CD4-positive, alpha-beta T cell treated with Interleukin-15 for 1 hour (primary cell): ENCODE data around the gene MSTN.

Experiments
- DNase-seq: peaks from one replicate; pipeline ENCODE4 v3.0.0-alpha.2; 2020

MSTN gene

DNA sequence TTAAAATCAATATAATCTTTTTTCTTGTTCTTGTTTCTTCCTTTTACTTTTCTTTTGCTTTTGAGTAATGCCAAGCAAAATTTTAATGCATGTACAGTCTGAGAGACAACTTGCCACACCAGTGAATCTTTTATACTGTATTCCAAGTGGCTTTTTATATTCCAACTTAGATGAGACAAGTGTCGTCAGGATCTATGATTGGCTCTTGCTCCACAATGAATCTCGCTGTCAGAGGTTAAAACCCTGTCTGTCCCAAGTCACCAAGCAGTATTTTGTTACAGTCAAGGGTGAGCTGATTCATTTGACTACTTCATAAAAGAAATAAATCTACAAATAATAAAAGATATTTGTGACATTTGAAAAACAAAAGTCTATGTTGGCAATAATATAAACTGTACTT is at the start of gene MSTN:
Gene MSTN (minus strand): TSS at position 129 of the 400 bp plus-strand sequence. CDS start 133 bp downstream, outside the sequence.
- DNase-seq: no peak

DNA sequence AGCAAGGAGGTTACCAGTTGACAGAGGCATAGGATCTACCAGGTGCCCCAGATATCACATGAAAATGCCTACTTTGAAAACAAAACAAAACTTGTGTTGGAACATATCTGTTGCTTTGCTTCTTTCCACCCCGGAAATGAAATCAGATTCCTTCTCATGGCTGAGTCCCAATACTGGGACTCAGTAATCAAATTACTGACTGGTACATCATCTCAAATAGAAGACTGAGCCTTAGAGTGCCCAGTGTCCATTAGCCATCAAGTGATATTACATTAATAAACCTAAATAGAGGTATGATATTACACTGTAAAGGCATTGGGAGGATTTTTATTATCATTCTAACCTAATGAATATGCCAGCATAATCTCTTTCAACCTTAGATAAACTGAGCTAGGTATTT is 48.6 kb upstream of the MSTN start:
- no peak for DNase-seq

DNA sequence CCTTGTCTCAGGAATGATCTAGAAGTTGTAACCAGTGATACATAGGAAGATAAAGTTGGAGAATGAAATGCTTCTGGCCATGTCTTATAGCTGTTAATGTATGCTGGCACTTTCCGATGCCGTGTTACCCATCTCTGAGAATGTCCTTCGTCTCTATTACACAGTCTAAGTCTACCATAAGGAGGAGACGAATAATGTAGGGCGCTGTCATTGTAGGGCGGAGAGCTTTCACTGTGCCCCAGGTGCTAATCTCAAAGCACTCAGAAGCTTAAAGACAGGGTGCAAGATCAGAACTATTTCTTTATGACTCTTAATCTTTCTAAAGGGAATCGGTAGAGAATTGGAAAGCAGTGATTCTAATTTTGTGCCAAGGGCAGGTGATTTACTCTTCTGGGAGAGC is 48.2 kb upstream of the MSTN start:
- DNase-seq: no peak

DNA sequence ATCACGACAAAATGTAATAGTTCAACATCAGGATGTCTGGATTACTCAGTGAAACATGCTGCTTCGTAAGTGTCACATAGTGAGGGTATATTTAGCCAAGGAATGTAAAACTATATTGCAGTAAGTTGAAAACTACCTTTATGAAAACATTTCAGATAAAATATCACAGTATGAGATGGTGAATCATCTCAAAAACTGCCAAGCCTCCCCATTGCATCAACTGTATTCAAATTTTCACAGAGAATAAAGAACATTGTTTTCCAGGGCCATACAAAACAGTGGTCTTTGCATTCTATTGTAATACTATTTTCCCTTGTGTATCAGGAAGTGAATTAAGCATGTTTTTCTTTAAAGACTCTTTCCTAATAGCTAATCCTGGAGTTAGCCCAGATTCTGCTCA is 47.6 kb upstream of the MSTN start:
- DNase-seq: no peak

DNA sequence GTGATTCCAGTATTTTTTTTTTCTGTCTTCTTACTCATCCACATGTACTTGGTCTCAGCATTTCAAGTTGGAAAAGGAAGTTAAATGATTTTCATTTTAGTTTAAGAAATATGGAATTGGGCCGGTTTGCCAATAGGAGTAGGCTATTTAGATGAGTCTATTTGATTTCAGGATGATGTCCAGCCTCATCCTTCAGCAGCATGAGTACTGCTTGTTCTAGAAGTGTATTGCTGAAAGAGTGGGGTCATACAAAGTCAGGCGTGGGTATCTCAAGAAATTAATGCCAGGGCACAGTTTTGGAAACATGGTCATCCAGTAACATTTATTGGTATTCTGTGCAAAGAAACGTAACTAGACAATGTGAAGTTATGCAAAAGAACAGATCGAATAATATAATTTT is 44.9 kb upstream of the MSTN start:
- DNase-seq: no peak

DNA sequence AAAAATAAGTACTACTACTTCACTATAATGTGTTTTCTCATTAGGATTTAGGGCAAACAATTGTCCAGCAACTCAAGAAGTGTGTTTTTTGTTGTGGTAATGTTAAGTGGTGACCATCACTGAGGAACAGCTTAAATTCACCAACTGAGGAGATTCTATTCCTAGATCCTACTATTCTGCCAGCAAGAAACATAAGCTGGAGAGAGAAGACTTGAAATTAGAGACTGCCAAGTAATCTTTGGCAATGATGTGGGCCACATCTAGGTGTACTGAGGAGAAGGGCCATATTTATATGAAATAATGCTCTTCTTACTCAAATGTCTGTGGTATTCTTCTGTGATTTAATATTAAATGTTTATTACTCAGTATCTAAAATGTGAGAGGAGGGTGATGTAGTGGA is 44.3 kb upstream of the MSTN start:
- DNase-seq: no peak

DNA sequence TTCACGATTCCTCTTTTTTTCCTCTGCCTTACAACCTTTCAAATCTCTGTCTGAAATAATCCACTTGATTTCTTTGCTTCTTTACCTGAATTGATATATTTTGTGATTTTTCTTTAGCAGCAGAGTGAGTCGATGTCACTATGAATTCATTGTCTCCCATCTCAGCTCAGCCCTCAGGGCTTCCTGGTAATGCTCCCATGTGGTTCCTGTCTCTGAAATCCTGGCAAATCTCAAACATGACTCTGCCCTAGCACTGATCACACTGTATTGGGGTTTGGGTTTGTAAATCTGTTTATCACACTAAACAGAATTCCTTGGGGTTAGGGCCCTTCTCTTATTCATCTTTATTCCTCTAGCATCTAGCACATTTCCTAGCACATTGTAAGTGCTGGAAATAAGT is 43.0 kb upstream of the MSTN start:
- no peak for DNase-seq

DNA sequence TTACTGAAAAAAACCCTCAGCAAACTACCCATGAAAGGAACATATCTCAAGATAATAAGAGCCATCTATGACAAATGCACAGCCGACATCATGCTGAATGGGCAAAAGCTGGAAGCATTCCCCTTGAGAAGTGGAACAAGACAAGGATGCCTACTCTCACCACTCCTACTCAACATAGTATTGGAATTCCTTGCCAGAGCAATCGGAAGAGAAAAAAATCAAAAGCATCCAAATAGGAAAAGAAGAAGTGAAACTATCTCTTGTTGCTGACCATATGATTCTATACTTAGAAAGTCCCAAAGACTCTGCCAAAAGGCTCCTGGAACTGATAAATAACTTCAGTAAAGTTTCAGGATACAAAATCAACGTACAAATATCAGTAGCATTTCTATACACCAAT is 40.6 kb upstream of the MSTN start:
- no peak for DNase-seq

DNA sequence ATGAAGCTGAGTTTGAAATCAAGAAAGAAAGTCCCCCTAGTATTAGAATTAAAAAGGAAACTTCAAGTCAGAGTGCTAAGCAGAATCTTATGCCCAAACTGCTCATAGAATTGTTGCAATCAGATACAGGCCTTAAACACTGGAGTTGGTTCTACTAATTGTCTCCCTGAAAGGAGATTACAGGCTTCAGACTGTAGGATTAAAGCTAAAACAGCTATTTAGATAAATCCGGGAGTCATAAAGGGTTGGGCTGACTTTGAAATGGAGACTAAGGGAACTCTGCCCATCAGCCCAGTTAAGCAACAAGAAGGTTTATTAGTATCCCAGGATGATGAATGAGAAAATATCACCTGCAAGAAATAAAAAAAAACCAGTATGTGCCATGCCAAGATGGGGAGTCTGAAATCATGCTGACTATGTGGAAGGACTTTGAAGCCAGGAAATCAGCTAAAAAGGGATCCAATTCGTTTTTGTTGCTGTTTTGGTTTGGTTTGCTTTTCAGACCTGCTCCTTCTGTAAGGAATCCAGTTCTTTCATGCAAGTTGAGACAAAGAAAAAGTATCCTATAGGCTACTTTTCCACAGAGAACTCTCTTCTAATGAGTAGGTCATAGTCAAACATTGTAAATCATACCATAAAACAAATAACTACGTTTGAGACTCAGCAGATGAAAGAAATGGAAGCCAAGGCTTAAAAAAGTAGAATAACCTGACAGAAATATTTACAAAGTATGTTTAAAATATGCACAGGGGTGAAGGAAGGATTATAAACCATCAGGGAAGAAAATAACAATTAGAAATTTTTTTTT is 37.6 kb upstream of the MSTN start:
- DNase-seq: no peak

DNA sequence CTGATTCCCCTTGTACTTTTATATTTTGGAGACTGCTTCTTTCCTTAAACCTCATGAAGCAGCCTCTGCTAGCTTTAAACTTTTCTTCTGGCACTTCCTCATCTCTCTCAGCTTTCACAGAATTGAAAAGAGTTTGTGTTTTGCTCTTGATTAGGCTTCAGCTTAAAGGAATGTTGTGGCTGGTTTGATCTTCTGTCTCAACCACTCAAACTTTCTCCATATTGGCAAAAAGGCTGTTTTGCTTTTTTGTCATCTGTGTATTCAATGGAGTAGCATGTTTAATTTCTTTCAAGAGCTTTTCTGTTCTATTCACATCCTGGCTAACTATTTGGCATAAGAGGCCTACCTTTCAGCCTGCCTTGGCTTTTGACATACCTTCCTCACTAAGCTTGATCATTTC is 36.3 kb upstream of the MSTN start:
- DNase-seq: no peak

DNA sequence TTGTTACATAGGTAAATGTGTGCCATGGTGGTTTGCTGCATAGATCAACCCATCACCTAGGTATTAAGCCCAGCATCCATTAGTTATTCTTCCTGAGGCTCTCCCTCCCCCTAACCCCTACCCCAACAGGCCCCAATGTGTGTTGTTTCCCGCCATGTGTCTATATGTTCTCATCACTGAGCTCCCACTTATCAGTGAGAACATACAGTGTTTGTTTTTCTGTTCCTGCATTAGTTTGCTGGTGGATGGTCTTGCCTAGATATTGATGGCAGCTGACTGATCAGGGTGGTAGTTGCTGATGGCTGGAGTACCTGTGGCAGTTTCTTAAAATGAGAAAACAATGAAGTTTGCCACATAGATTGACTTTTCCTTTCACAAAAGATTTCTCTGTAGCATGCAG is 34.6 kb upstream of the MSTN start:
- DNase-seq: no peak

DNA sequence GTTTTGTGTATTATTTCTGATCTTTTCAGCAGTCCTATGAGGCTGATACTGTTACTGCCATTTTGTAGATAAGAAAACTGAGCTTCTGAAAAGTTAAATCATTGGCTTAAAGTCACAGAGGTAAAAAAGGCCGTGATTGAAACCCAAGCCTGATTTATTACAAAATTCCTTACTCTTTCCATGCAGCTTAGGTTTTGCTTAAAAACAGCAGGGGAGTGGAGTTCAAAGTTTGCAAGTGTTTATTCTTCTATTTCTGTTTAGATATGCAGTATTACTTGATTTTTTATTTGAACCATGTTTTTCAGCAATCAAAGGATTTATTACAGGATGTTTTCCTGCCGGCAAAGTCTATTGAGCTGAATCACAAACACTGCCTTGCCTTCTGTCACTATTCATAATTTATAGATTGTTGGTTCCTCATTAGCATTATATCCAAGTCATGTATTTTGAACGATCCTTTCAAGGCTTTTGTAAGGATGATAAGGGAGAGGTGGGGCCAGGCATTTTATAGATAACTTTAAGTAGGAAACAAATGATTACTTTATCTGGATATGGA is 31.9 kb upstream of the MSTN start:
- DNase-seq: no peak

DNA sequence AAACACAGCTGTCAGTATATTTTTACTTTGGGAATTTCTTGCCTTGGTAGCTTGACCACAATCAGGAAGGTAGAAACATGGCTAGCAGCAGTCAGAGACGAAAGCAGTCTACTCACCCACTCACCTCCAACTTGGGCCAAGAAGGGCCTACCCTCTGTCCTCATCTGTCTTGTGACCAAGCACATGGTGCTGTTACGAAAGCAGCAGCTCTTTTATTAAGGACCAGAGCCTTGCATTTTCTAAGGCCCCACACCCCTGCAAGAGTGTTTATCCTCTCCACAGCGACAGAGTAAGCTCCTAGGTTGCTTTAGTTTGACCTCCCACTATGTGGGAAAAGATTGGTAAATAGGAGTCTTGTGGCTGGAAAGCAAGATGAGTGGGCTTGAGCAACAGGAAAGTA is 31.3 kb upstream of the MSTN start:
- no peak for DNase-seq

DNA sequence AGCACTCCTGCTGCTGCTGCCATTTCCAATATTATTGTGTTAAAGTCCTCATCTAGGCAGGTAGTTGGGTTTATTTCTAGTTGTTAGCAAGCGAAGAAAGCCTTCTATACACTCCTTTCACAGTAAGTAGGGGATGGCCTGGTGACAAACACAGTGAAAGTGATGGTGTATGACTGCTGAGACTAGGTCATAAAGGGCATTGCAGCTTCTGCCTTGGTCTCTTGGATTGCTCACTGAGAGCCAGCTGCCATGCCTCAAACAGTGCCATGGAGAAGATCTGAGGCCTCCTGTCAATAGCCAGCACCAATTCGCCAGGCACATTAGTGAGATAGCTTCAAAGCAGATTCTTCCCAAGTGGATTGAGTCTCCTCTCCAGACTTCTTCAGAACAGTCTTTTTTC is 27.6 kb upstream of the MSTN start:
- no peak for DNase-seq

DNA sequence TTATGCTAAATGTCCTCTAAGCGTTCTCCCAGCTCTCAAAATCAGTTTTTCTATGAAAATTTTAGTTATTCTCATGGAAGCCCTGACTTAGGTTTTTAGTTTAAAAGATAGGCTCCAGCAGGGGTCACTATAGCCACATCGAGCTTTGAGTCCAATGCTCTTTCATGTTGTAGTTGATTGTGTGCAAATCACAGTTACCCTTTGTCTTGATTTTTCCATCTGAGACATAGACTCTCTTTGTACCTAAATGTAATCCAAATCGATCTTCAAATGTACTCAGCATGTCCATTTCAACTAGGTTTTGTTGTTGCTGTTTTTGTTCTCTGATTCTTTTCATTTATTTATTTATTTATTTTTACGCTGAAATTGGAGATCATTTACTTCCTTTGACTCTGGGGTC is 26.4 kb upstream of the MSTN start:
- no peak for DNase-seq

DNA sequence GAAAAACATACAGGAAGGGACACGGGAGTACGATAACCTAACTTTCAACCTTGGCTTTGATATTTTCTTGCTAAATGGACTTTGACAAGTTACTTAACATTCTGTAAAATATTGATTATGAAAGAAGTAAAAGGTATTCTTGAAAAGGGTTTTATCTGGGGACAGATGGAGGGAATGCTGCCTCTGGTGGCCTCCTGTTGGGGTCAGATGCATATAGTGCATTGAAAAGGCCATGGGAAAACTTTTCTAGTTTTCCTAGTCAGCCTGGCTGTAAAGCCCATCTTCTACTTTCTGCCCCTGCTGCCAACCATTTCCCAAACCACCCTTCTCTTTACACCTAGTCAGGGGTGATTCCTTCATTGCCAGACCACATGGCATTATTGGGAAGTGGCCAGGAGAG is 22.2 kb upstream of the MSTN start:
- no peak for DNase-seq

DNA sequence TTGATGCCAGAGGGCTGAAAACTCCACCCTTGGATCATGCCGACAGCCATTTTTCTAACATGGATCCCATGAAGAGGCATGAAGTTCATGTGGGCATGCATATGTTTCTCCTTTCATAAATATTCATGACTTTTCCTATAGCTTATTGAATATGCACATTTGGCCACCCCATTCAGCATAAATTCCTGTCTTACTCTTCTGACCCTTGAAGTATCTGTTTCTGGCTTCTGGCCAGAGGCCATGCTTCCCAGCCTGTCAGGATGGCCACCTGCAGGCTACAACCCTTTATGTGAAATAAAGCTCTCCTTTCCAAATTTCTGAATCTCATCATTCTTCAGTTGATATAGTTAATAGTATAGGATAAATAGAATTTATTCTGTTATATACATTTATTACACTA is 19.6 kb upstream of the MSTN start:
- DNase-seq: no peak

DNA sequence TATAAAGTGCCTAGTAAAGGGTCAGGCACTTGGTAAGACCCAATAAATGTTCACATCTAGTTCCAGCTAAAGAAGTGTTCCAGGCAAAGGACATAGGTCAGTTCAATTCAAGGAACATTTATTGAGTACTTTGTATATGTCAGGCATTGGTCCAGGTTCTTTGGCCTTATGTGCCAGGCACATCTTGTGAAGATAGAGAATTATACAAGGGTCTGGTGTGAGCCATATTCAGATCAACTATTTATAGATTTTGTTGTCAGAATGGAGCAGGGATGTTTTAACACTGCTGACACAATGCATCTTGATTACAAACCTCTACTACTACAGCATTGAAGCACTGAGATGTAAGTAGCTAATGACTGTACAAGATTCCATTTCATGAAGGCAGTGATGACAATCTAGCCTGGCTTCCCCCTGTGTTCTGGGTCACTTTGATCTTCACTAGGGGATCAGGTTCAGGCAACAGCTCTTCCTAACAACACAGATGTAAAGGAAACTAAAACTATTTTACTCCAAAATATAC is 18.1 kb upstream of the MSTN start:
- no peak for DNase-seq

DNA sequence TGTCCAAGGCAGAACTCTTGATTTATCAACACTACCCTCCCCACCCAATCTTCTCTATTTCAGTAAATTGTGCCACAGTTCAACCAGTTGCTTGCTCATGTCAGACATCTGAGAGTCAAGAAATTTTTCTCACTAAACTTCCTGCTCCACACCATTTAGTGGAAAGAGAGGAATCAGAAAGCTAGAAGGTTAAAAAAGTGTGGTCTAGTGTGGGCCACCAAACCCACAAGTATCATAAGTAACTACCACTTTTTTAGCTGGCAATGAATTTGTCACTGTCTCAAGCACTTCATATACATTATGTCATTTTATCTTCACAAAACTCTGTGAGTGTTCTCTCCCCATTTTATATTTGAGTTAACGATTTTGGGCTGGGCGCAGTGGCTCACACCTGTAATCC is 16.6 kb upstream of the MSTN start:
- no peak for DNase-seq

DNA sequence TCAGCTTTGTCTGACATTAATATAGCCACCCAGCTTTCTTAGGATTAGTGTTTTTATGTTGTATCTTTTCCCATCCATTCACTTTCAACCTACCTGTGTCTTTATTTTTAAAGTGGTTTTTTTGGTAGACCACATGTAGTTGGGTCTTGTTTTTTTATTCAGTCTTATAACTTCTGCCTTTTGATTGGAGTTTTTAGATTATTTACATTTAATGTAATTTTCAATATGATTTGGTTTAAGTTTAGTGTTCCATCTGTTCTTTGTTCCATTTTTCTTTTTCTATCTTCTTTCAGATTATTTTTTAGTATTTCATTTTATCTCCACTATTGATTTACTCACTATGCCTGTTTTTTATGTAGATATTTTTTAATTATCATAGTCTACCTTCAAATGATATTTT is 13.1 kb upstream of the MSTN start:
- no peak for DNase-seq

DNA sequence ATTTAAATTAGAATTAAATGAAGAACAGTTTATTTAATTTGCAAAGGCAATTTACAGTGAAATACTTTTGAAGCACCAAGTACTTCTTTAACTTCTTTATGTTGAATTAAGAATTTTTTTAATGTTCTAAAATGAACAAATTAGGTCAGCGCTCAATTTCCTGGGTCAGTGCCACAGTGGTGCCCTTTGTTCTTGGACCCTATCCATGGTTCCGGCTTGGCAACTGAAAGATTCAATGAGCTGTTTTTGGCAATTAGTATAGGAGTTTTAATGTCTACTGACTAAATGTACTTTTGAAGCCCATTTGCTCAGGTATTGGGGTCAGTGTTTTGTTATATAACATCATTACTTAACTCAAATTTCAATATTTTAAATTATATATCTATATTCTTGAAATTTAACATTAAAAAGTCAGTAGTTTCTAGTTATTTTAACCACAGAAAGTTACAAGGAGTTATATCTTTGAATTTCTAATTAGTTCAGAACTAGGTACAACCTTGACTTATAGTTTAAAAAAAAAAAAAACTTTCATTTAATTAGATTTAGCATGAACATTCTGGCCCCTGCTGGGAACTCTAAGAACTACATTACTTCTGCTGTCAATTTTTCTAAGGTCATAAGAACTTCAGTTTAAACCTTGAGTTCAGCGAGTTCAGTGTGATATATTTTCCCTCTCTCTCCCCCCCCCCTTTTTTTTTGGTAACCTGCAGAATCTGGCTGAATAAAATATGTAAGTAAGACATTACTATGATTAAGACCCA is 7.6 kb upstream of the MSTN start:
- DNase-seq: no peak

DNA sequence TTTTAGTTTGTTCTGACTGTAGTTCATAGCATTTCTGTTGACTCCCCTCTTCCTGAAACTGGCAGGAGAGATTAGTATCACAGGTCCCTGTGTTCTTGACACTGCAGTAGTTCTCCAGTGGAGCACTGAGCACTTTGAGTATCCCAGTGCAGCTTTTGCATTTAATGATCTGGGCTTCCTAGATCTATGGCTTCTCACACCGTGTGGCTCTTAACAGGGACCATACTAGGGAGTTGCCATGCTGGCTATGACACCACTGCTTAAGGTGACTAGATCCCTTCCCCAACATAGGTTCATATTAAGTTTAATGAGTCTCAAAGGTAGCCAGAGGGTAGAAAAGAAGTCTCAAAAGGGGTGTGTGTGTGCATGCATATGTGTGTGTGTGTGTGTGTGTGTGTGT is 6.2 kb upstream of the MSTN start:
- no peak for DNase-seq

DNA sequence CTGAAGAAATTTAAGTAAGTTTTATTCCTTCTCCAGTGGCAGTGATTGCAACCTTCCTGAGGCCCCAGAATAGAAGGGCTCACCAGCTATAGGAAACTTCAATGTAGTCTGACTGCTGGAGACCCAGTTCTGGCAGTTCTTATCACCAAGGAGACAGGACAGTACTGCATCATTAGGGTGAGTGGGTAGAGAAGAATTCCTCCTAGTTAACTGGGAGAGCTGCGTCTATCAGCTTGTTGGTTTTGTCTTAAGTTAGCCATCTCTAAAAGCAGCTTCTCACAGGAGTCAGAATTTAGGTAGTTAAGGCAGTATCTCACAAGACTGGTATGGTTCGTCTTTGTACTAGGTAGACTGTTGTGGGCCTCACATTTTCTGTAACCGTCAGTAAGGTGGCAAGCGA is 3.3 kb upstream of the MSTN start:
- DNase-seq: no peak

DNA sequence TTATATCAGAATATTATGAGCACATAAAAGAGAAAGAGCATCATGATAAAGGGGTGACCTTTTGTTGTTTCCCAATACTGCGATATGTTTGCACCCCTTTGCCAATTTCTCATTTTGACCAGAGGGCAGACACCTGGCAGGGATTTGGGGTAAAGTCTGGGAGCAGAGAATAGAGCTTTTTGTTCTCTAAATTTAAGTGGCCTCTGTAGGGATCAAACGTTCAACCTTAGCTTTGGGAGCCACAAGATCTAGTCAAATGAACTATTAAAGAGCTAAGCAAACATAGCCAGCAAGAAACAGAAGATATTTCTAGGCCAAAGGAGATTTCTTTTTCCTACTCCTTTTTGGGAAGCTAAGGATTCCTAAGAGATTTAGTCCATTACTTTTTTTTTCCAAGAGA is 1.1 kb upstream of the MSTN start:
- DNase-seq: no peak
